ENCODE data around the gene GPR75. TPM values are rescaled to one million over a fixed set of nuclear protein-coding genes. Genes with fewer than 3 reads are reported as not detected.
"Not testable (repeated sequence)": the region's sequence is repeated elsewhere in the genome, so short reads cannot be mapped to it uniquely, and the experiment has no call there.

The GPR75 gene
- total RNA-seq, 1 experiment from 2014 or later, result 1.1 TPM

GRCh38 chr2:53852532-53852931, 7.2 kb downstream of the GPR75 start:
- no peak for DNase-seq (ENCODE audit: low spot score)

DNA sequence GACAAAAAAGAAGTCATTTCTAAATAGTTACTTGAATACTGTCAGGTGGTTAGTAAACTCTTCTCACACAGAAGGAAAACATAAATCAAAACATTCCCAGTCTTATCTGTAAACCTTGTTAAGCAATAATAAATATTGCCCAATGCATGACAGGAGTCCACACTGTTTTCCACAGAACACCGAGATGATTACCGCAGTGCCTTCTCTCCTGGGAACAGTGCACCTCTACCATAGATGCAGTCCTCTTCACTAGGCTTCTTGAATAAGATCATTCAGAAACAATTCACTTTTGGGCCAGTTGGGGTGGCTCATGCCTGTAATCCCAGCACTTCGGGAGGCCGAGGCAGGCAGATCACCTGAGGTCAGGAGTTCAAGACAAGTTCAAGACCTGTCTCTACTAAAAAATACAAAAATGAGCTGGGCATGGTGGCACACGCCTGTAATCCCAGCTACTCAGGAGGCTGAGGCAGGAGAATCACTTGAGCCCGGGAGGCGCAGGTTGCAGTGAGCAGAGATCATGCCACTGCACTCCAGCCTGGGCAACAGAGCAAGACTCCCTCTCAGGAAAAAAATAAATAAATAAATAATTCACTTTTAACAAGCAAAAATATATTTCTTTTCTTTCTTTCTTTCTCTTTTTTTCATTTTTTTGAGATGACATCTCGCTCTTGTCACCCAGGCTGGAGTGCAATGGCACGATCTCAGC, 8.6 kb downstream of the GPR75 start:
- not testable (repeated sequence) for DNase-seq (ENCODE audit: low spot score)

DNA sequence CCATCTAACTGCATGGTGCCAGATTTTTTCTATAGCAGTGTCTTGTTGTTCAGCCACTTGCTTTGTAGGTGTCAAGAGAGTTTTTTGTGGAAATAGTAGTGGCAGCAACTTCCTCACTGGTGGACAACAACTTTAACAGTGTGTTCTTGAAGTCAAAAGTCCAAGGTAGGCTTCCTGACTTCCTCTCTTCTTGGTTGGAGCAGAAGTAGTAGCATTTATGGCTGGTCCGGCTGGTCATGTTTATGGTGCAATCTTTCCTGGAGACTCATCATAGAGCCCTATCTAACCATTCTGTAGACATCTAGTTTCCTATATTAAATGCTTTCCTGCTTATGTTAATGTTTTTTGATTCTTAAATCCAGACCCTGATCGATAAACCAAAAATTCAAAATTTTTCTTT, 11.7 kb downstream of the GPR75 start:
- DNase-seq (ENCODE audit: low spot score), result no peak

DNA sequence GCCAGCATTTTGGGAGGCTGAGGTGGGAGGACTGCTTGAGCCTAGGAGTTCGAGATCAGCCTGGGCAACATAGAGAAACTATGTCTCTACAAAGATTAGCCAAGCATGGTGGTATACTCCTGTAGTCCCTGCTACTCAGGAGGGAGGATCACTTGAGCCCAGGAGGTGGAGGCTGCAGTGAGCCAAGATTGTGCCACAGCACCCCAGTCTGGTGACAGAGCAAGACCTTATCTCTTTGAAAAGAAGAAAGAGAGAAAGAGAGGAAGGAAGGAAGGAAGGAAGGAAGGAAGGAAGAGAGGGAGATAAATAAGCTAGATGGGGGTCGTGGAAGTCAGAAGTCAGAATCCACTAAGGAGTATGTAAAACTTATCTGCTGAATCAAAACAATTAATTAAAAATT, 16.2 kb downstream of the GPR75 start:
- no peak for DNase-seq (ENCODE audit: low spot score)

DNA sequence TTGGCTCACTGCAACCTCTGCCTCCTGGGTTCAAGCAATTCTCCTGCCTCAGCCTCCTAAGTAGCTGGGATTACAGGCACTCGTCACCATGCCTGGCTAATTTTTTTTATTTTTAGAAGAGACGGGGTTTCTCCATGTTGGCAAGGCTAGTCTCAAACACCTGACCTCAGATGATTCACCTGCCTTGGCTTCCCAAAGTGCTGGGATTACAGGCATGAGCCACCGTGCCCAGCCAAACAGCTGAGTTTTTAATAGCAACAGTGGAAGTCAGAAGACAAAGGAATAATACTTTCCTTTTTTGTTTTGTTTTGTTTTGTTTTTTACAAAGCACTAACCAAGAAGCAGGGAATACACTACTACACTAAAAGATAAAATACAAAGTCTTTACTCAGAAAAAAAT, 16.9 kb downstream of the GPR75 start:
- DNase-seq (ENCODE audit: low spot score), result no peak

DNA sequence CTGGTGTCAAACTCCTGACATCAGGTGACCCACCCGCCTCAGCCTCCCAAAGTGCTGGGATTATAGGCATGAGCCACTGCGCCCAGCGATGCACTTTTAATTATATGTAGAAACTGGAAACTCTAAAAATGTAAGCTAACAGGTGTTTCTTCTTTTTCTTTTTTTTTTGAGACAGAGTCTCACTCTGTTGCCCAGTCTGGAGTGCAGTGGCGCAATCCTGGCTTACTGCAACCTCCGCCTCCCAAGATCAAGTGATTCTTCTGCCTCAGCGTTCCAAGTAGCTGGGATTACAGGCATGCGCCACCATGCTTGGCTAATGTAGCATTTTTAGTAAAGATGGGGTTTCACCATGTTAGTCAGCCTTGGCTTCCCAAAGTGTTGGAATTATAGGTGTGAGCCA, 18.1 kb downstream of the GPR75 start:
- DNase-seq (ENCODE audit: low spot score), result not testable (repeated sequence)

DNA sequence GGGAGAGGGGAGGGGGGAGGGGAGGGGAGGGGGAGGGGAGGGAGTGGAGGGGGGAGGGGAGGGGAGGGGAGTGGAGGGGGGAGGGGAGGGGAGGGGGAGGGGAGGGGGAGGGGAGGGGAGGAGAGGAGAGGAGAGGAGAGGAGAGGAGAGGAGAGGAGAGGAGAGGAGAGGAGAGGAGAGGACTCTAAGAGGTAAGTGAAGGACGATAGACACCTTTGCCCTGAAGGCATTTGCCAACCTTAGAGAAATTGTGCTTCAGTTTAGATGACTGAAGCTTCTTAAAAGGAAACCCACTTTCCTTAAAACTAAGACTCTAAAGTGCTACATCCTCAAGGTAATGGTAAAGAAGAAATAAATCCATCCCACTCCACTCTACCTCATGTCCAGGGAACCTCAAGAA, 19.2 kb downstream of the GPR75 start:
- no peak for DNase-seq (ENCODE audit: low spot score)

DNA sequence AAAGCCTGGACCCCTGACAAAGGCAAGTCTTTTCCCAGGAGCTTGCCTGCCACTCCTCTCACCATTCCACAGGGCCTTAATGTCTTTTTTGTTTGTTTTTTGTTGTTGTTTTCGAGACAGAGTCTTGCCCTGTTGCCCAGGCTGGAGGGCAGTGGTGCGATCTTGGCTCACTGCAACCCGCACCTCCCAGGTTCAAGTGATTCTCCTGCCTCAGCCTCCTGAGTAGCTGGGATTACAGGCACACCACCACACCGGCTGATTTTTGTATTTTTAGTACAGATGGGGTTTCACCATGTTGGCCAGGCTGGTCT, 29.8 kb downstream of the GPR75 start:
- DNase-seq (ENCODE audit: low spot score), result not testable (repeated sequence)

- DNase-seq (ENCODE audit: low spot score), result no peak
These were observed 30.3 kb downstream of the GPR75 start for GRCh38 chr2:53829273-53829979.

- DNase-seq (ENCODE audit: low spot score), result no peak
These were observed 31.4 kb downstream of the GPR75 start for GRCh38 chr2:53828331-53828730.

DNA sequence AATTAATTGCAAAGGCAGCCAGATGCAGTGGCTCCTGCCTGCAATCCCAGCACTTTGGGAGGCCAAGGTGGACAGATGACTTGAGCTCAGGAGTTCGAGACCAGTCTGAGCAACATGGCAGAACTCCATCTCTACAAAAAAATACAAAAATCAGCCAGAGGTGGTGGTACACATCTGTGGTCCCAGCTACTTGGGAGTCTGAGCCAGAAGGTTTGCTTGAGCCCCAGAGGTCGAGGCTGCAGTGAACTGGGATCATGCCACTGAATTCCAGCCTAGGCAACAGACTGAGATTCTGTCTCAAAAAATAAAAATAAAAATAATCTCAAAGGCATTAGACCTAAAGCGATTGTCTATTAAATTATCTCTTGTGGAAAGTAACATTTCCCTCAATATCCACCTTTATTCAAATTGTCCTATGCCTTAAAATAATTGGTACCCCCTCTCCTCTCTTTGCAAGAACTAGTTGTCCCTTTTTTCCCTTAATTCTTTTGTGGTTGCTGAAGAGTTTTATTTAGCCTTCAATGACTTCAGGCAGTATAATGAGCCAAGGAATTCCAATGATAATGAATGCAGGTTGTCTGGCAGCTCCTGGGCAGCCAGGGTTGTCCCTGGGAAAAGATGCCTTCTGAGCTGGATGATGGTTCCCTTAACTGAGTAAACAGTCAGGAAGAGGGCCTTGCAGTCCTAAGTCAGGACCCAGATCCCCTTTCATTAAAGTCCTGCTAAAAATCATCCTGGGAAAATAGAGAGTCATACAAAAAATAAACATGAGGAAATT, 32.2 kb downstream of the GPR75 start:
- no peak for DNase-seq (ENCODE audit: low spot score)

GRCh38 chr2:53826587-53827397, 33.0 kb downstream of the GPR75 start:
- no peak for DNase-seq (ENCODE audit: low spot score)

DNA sequence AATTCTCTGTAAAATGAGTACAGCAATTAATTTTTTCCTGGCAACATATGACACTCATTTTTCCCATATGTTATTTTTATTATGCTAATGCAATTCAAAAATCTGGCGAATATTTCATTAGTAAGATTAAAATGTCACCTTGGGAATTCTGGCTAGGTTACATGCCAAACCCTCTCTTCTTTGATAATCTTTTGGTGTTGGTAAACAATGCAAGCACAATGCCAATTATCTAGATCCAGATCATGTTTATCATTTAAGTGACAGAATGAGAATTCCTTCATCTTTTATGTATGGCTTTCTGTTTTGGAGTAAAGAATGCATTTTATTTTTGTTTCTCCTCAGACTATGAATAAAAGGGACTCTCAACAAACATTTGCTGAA, 33.7 kb downstream of the GPR75 start:
- DNase-seq (ENCODE audit: low spot score), result no peak

DNA sequence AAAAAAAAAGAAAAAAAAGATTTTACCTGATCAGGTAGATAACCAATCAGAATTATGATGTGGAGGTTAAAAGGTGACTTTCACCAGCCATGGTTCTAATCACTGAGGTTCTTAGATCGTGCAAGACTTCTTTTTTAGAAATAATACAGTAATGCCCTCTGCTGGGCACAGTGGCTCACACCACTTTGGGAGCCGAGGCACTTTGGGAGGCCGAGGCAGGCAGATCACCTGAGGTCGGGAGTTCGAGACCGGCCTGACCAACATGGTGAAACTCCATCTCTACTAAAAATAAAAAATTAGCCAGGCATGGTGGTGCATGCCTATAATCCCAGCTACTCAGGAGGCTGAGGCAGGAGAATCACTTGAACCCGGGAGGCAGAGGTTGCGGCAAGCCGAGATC, 36.1 kb downstream of the GPR75 start:
- not testable (repeated sequence) for DNase-seq (ENCODE audit: low spot score)

DNA sequence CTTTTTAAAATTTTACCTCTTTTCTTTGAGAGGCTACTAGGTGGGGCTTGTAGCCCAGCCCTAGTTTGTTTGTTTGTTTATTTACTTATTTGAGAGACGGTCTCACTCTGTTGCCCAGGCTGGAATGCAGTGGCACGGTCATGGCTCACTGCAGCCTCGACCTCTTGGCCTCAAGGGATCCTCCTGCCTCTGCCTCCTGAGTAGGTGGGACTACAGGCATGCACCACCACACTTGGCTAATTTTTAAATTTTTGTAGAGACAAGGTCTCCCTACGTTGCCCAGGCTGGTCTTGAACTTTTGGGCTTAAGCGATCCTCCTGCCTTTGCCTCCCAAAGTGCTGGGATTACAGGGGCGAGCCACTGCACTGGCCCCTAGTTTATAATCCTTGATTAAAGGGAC, 38.0 kb downstream of the GPR75 start:
- DNase-seq (ENCODE audit: low spot score), result no peak

- no peak for DNase-seq (ENCODE audit: low spot score)
These were observed 39.1 kb downstream of the GPR75 start for GRCh38 chr2:53820711-53821110.

DNA sequence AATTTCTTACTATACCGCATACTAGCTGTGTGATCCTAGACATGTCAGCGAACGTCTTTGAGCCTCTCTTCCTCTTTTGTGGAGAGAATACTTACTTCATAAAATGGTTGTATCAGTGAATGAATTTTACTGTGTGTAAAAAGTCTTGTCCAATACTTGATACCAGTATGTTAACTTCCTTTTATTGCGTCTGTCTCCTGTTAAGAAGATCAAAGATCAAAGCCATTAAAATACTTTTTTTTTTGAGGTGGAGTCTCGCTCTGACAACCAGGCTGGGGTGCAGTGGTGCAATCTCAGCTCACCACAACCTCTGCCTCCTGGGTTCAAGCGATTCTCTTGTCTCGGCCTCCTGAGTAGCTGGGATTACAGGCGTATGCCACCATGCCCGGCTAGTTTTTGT, 39.7 kb downstream of the GPR75 start:
- no peak for DNase-seq (ENCODE audit: low spot score)

DNA sequence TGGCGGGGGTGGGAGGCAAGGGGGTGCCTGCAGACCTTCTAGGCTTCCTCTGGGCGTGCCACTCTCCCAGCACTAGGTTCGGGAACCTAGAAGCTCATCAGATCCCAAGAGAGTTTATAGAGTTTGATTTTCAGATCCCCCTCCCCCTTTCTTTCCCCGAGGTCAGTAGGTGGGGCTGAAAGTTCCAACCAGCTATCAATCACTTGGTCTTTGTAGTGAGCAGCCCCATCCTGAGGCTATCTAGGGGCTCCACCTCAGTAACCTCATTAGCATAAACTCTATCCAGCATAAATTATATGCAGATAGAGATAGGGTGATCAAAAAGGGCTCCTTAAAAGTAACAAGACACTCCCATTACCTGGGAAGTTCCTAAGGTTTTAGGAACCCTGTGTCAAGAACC, 40.1 kb downstream of the GPR75 start:
- no peak for DNase-seq (ENCODE audit: low spot score)

DNA sequence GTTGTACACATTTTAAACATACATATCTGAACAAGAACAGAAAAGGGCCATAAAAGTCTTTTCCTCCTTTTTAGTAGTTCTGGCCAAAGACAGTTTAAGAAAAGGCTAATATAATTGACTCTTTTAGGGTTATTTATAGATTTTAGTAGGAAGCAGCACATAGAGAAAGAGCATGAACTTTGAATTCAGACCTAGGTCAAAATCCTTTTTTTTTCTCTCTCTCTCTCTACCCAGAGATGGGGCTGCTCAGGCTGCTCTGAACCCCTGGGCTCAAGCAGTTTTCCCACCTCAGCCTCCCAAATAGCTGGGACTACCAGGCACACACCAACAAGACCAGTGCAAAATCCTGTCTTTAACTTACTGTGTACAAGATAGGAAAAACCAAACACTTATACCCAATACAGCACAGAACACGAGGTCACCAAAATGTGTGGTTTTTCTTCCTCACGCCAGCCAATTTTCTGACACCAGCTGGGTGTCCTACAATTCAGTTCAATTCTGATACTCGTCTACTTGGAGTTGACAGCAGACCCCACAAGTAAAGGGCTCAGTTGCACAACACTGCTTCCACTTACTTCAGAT, 40.8 kb downstream of the GPR75 start:
- no peak for DNase-seq (ENCODE audit: low spot score)

DNA sequence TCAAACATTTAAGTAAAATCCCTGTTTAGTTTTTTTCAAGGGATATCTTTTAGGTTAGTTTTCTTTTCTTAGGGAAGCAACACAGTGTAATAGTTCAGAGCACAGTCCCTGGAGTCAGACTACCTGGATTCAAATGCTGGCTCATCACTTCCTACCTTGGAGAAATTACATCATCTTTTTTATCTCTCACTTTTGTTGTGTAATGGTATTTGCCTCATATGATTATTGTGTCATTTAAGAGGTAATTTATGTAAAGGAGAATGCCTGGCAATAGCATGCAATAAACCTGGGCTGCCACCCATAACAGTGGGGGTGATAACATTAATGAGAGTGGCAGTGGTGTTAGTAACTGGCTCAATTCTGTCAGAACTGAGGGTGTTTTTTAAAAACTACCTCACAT, 46.6 kb downstream of the GPR75 start:
- DNase-seq (ENCODE audit: low spot score), result no peak

DNA sequence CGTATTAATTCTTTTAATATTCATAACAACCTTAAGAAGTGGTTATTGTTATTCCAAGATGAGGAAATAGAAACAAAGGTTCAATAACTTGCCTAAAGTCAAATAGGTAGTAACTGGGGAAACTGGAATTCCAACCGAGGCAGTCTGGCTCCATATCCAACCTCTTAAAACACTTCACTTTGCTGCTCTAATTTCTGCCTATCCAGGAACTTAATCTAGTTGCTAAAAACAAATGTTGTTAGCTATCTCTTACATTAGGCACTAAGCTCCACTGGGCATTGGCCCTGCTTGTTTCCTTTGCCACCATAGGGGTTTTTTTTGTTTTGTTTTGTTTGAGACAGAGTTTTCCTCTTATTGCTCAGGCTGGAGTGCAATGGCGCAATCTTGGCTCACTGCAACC, 48.2 kb downstream of the GPR75 start:
- no peak for DNase-seq (ENCODE audit: low spot score)

All from H4 (cell line).